Stimulated activated CD8-positive, alpha-beta memory T cell treated with anti-CD3 and anti-CD28 coated beads, Interleukin-4, amount 100 ng/mL, for 24 hours (primary cell): ENCODE data around the gene BRINP1.

ENCODE experiments used
- DNase-seq: peaks from one replicate; pipeline ENCODE4 v3.0.0-alpha.2; 2020; ENCODE audit warnings: low read depth

The BRINP1 gene

GRCh38 chr9:119368681-119369581 lies at the start of gene BRINP1:
TSS of gene BRINP1 (minus strand) at chr9:119369435. CDS start at chr9:119313355, 56,080 bp downstream.
- no peak for DNase-seq

GRCh38 chr9:119418721-119419120 lies 49.5 kb upstream of the BRINP1 start:
- no peak for DNase-seq

GRCh38 chr9:119416793-119417192 lies 47.6 kb upstream of the BRINP1 start:
- no peak for DNase-seq

- DNase-seq = no peak
These were observed 43.2 kb upstream of the BRINP1 start for GRCh38 chr9:119412399-119412798.

- no peak for DNase-seq
These were observed 40.3 kb upstream of the BRINP1 start for GRCh38 chr9:119409552-119409951.

- DNase-seq = no peak
These were observed 31.4 kb upstream of the BRINP1 start for GRCh38 chr9:119400606-119401005.

- no peak for DNase-seq
These were observed 29.1 kb upstream of the BRINP1 start for GRCh38 chr9:119398350-119398749.

GRCh38 chr9:119391878-119392277 lies 22.6 kb upstream of the BRINP1 start:
- DNase-seq = no peak

GRCh38 chr9:119375892-119376291 lies 6.7 kb upstream of the BRINP1 start:
- no peak for DNase-seq

- DNase-seq = no peak
These were observed 3.7 kb upstream of the BRINP1 start for GRCh38 chr9:119372951-119373350.

- DNase-seq = no peak
These were observed 1.6 kb upstream of the BRINP1 start for GRCh38 chr9:119370816-119371215.

GRCh38 chr9:119369680-119370366 lies 588 bp upstream of the BRINP1 start:
- DNase-seq = no peak

- no peak for DNase-seq
These were observed 1.1 kb downstream of the BRINP1 start for GRCh38 chr9:119368179-119368578.

- no peak for DNase-seq
These were observed 1.6 kb downstream of the BRINP1 start for GRCh38 chr9:119367683-119368075.

GRCh38 chr9:119366909-119367682 lies 2.1 kb downstream of the BRINP1 start:
- no peak for DNase-seq

GRCh38 chr9:119365291-119366027 lies 3.8 kb downstream of the BRINP1 start:
- DNase-seq = no peak

- no peak for DNase-seq
These were observed 9.0 kb downstream of the BRINP1 start for GRCh38 chr9:119360237-119360636.

GRCh38 chr9:119357336-119358096 lies 11.7 kb downstream of the BRINP1 start:
- DNase-seq = no peak

- no peak for DNase-seq
These were observed 19.8 kb downstream of the BRINP1 start for GRCh38 chr9:119349351-119349825.

- no peak for DNase-seq
These were observed 25.9 kb downstream of the BRINP1 start for GRCh38 chr9:119343059-119343990.
